K562 (cell line): ENCODE data around the gene PTPN9. TPM values are rescaled to one million over a fixed set of nuclear protein-coding genes. Genes with fewer than 3 reads are reported as not detected.

Source experiments
- BCOR ChIP-seq: fragments of 450-650 bp; IDR thresholded peaks from 2 replicates; pipeline ENCODE4 v1.6.1; 2016
- C11orf30 ChIP-seq: fragments of 450-650 bp; IDR thresholded peaks from 2 replicates; pipeline ENCODE4 v1.6.1; 2016; ENCODE audit warnings: low read depth, mild to moderate bottlenecking
- CBX5 ChIP-seq: IDR thresholded peaks from 2 replicates; pipeline ENCODE4 v1.6.1; 2014; ENCODE audit warnings: low read depth, borderline replicate concordance
- CXXC5 ChIP-seq: fragments of 250-450 bp; sonication (Bioruptor Pico); IDR thresholded peaks from 2 replicates; pipeline ENCODE4 v1.8.0; 2022; ENCODE audit warnings: inconsistent platforms, mild to moderate bottlenecking, moderate library complexity
- DPF2 ChIP-seq: fragments of 450-650 bp; IDR thresholded peaks from 2 replicates; pipeline ENCODE4 v1.6.1; 2016
- EHMT2 ChIP-seq: fragments of 450-650 bp; IDR thresholded peaks from 2 replicates; pipeline ENCODE4 v1.6.1; 2018; ENCODE audit warnings: antibody characterized with exemption
- ELK3 ChIP-seq: fragments of 450-650 bp; formaldehyde crosslinking; IDR thresholded peaks from 2 replicates; pipeline ENCODE4 v1.4.0; 2020; ENCODE audit warnings: mild to moderate bottlenecking
- ETV1 ChIP-seq: fragments of 450-650 bp; conservative IDR thresholded peaks from 2 replicates; pipeline ENCODE4 v1.6.1; 2016; ENCODE audit warnings: missing genetic modification characterization, control low read depth, low read depth, missing compliant biosample characterization
- EWSR1 ChIP-seq: fragments of 450-650 bp; IDR thresholded peaks from 2 replicates; pipeline ENCODE4 v1.6.1; 2018; ENCODE audit warnings: borderline replicate concordance, mild to moderate bottlenecking, low read depth, moderate library complexity; ENCODE audit not compliant: partially characterized antibody
- ILK ChIP-seq: fragments of 450-650 bp; IDR thresholded peaks from 2 replicates; pipeline ENCODE4 v1.6.1; 2016; ENCODE audit warnings: missing genetic modification characterization, low read depth, mild to moderate bottlenecking, missing compliant biosample characterization, moderate library complexity, borderline replicate concordance
- IRF2 ChIP-seq: sonication (generic); formaldehyde crosslinking; IDR thresholded peaks from 2 replicates; pipeline ENCODE4 v1.8.1; 2022; ENCODE audit warnings: mild to moderate bottlenecking, missing genetic modification reagents
- MAFF ChIP-seq: IDR thresholded peaks from 2 replicates; pipeline ENCODE4 v1.6.1; 2012; ENCODE audit warnings: low read length, improper control_type of control experiment
- MAZ ChIP-seq, 2 experiments: fragments of 450-650 bp in 1 of 2; sonication (generic) in 1 of 2; formaldehyde crosslinking; IDR thresholded peaks in 1 of 2; conservative IDR thresholded peaks in 1 of 2; 2 replicates each; pipeline versions ENCODE4 v1.4.0 to v1.5.0; 2020; ENCODE audit warnings: mild to moderate bottlenecking in 1 of 2, missing genetic modification reagents in 1 of 2
- NBN ChIP-seq: fragments of 450-650 bp; IDR thresholded peaks from 2 replicates; pipeline ENCODE4 v1.6.1; 2016; ENCODE audit warnings: low read depth, mild to moderate bottlenecking
- NEUROD1 ChIP-seq: fragments of 150-350 bp; IDR thresholded peaks from 2 replicates; pipeline ENCODE4 v1.6.1; 2014; ENCODE audit warnings: borderline replicate concordance, low read length, low read depth; ENCODE audit not compliant: partially characterized antibody
- NR2F6 ChIP-seq: fragments of 450-650 bp; formaldehyde crosslinking; IDR thresholded peaks from 2 replicates; pipeline ENCODE4 v1.4.0; 2020; ENCODE audit warnings: mild to moderate bottlenecking
- PHF8 ChIP-seq: fragments of 200-600 bp; sonication (generic); IDR thresholded peaks from 2 replicates; pipeline ENCODE4 v1.6.1; 2012; ENCODE audit warnings: mixed run types, mild to moderate bottlenecking, inconsistent platforms, low read length, moderate library complexity, borderline replicate concordance
- PURB ChIP-seq: sonication (generic); formaldehyde crosslinking; IDR thresholded peaks from 2 replicates; pipeline ENCODE4 v1.9.0; 2021; ENCODE audit warnings: low read depth, mild to moderate bottlenecking, missing genetic modification reagents
- RBM17 ChIP-seq: fragments of 200-400 bp; formaldehyde crosslinking; IDR thresholded peaks from 2 replicates; pipeline ENCODE4 v1.6.1; 2017; ENCODE audit warnings: low read depth, mild to moderate bottlenecking, low read length, borderline replicate concordance
- SREBF2 ChIP-seq: sonication (generic); formaldehyde crosslinking; IDR thresholded peaks from 2 replicates; pipeline ENCODE4 v1.4.0; 2020; ENCODE audit warnings: mild to moderate bottlenecking, missing genetic modification reagents
- SRSF1 ChIP-seq: fragments of 200-400 bp; formaldehyde crosslinking; IDR thresholded peaks from 2 replicates; pipeline ENCODE4 v1.6.1; 2017; ENCODE audit warnings: mild to moderate bottlenecking, low read depth, low read length, moderate library complexity
- TCFL5 ChIP-seq: fragments of 250-450 bp; sonication (Bioruptor Pico); conservative IDR thresholded peaks from 2 replicates; pipeline ENCODE4 v1.6.1; 2021; ENCODE audit warnings: mild to moderate bottlenecking, moderate library complexity, matching md5 sums
- U2AF2 ChIP-seq: fragments of 200-400 bp; formaldehyde crosslinking; optimal IDR thresholded peaks from 2 replicates; pipeline ENCODE3; 2017; ENCODE audit warnings: low read depth, mild to moderate bottlenecking, low read length
- ZNF696 ChIP-seq: fragments of 250-450 bp; sonication (Bioruptor Pico); conservative IDR thresholded peaks from 2 replicates; pipeline ENCODE4 v1.4.0; 2020; ENCODE audit warnings: mild to moderate bottlenecking, moderate library complexity
- polyA plus RNA-seq, 8 experiments: library from polyadenylated mRNA; depleted of rRNA in 4 of 8; stranded (reverse) in 5 of 8; unstranded in 3 of 8; fragments of >200 nt; fragmentation: Nextera tagmentation in 2 of 8; fragmentation: Illumina TruSeq in 1 of 8; extraction: Ambion mirVana in 2 of 8; extraction: Trizol in 1 of 8; gene quantifications; 2 replicates each; pipeline versions ENCODE4 v1.2.1 to v1.2.3, GENCODE V29; 2011 to 2014; ENCODE audit warnings: inconsistent platforms in 1 of 8, missing spikeins in 1 of 8
- total RNA-seq, 7 experiments: library from RNA; depleted of rRNA in 6 of 7; stranded (reverse); fragments of >200 nt in 6 of 7; fragmentation: Illumina TruSeq in 2 of 7; extraction: Trizol in 2 of 7; gene quantifications; 2 replicates each; pipeline versions ENCODE4 v1.2.1 to v1.2.3, GENCODE V29; 2011 to 2021; ENCODE audit warnings: low replicate concordance in 1 of 7
- TF ChIP-seq, protein P1 (sequence below): fragments of 450-650 bp; formaldehyde crosslinking; IDR thresholded peaks from 2 replicates; pipeline ENCODE4 v1.4.0; 2020; ENCODE audit warnings: mild to moderate bottlenecking, moderate library complexity
- TF ChIP-seq, protein P2 (sequence below): IDR thresholded peaks from 2 replicates; pipeline ENCODE4 v1.6.1; 2014; ENCODE audit warnings: antibody characterized with exemption

The PTPN9 gene
- total and polyA plus RNA-seq, 9 of the 15 experiments (the other 6 are each of a cell fraction or from before 2014, with no cell fraction given): 5.0 to 24.0 (median 14.2) TPM

GRCh38 chr15:75625542-75626347 lies 46.6 kb upstream of the PTPN9 start, which contains the start of gene SNUPN (continued):
- peak; percentile 83 for TF ChIP-seq PHF8
- no peak for TF ChIP-seq ILK (tag)
- no peak for TF ChIP-seq SRSF1
- TF ChIP-seq SREBF2 (CRISPR knock-in tag): no peak
- TF ChIP-seq MAFF: no peak
- TF ChIP-seq TCFL5 (CRISPR knock-in tag): no peak
- peak; percentile 90 to 95 for TF ChIP-seq MAZ (CRISPR knock-in tag; conservative IDR thresholded peaks at IDR 0.05 in 1 of 2, IDR thresholded peaks at IDR 0.05 in 1 of 2)
- TF ChIP-seq, protein P1, sequence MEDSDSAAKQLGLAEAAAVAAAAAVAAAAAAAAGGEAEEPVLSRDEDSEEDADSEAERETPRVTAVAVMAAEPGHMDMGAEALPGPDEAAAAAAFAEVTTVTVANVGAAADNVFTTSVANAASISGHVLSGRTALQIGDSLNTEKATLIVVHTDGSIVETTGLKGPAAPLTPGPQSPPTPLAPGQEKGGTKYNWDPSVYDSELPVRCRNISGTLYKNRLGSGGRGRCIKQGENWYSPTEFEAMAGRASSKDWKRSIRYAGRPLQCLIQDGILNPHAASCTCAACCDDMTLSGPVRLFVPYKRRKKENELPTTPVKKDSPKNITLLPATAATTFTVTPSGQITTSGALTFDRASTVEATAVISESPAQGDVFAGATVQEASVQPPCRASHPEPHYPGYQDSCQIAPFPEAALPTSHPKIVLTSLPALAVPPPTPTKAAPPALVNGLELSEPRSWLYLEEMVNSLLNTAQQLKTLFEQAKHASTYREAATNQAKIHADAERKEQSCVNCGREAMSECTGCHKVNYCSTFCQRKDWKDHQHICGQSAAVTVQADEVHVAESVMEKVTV (CRISPR knock-in tag): no peak
- peak; percentile 69 for TF ChIP-seq CXXC5 (CRISPR knock-in tag)
- TF ChIP-seq U2AF2: no peak
- 0 out of 2 replicates have a peak, but pooled peaks have one; percentile 29 for TF ChIP-seq DPF2
- TF ChIP-seq, protein P2, sequence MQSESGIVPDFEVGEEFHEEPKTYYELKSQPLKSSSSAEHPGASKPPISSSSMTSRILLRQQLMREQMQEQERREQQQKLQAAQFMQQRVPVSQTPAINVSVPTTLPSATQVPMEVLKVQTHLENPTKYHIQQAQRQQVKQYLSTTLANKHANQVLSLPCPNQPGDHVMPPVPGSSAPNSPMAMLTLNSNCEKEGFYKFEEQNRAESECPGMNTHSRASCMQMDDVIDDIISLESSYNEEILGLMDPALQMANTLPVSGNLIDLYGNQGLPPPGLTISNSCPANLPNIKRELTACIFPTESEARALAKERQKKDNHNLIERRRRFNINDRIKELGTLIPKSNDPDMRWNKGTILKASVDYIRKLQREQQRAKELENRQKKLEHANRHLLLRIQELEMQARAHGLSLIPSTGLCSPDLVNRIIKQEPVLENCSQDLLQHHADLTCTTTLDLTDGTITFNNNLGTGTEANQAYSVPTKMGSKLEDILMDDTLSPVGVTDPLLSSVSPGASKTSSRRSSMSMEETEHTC: peak; percentile 33; the same call in 1 of the 2 replicates
- TF ChIP-seq BCOR: peak; percentile 80
- TF ChIP-seq C11orf30: peak; percentile 62
- no peak for TF ChIP-seq IRF2 (CRISPR knock-in tag)
- no peak for TF ChIP-seq ELK3 (CRISPR knock-in tag)
- TF ChIP-seq NEUROD1: peak; percentile 82
- TF ChIP-seq RBM17: no peak
- TF ChIP-seq NR2F6 (CRISPR knock-in tag): 0 out of 2 replicates have a peak, but pooled peaks have one; percentile 45
- TF ChIP-seq ETV1 (tag): peak; percentile 97
- TF ChIP-seq NBN: peak; percentile 66; the same call in 1 of the 2 replicates
- TF ChIP-seq CBX5: no peak
- TF ChIP-seq EHMT2: no peak
- TF ChIP-seq EWSR1: no peak
- no peak for TF ChIP-seq PURB (CRISPR knock-in tag)
- TF ChIP-seq ZNF696: no peak
